PFSK-1 (cell line): ENCODE results near the gene DAZAP2.

ENCODE experiments used
- FOXP2 ChIP-seq: optimal IDR thresholded peaks from 2 replicates; pipeline ENCODE3; 2011; ENCODE audit warnings: borderline replicate concordance, control low read depth, inconsistent platforms; ENCODE audit not compliant: insufficient read depth; ENCODE audit errors: extremely low read length, extremely low read depth
- POLR2AphosphoS5 ChIP-seq: IDR thresholded peaks from 2 replicates; pipeline ENCODE4 v1.6.1; 2012; ENCODE audit warnings: low read depth, mild to moderate bottlenecking, control low read depth, low read length, moderate library complexity
- SIN3A ChIP-seq: IDR thresholded peaks from 2 replicates; pipeline ENCODE4 v1.6.1; 2012; ENCODE audit warnings: mild to moderate bottlenecking, low read length, moderate library complexity, borderline replicate concordance; ENCODE audit not compliant: insufficient read depth
- TAF1 ChIP-seq: IDR thresholded peaks from 2 replicates; pipeline ENCODE4 v1.6.1; 2012; ENCODE audit warnings: low read length, control low read depth, borderline replicate concordance; ENCODE audit not compliant: insufficient read depth
- TF ChIP-seq, protein P1 (sequence below), 2 experiments: IDR thresholded peaks; 2 replicates each; pipeline versions ENCODE4 v1.6.1 to v1.8.0; 2011 to 2012; ENCODE audit warnings: low read depth in 2 of 2, low read length in 2 of 2, control low read depth in 1 of 2, inconsistent platforms in 1 of 2, mild to moderate bottlenecking in 1 of 2, moderate library complexity in 1 of 2; ENCODE audit not compliant: insufficient read depth in 1 of 2

Gene DAZAP2

DNA sequence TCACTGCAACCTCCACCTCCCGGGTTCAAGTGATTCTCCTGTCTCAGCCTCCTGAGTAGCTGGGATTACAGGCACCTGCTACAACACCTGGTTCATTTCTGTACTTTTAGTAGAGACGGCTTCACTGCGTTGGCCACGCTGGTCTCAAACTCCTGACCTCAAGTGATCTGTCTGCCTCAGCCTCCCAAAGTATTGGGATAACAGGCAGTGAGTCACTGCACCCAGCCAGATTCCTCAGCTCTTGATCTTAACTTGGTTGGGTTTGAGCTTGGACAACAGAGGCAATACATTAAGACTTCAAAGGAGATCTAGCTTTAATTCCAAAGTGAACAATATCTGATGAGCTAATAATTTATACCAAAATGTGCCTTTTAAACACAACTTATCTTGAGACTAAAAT, 5.6 kb downstream of the DAZAP2 start:
- TF ChIP-seq TAF1 (no peak), POLR2AphosphoS5 (no peak), FOXP2 (no peak), SIN3A (no peak)
- TF ChIP-seq, protein P1, sequence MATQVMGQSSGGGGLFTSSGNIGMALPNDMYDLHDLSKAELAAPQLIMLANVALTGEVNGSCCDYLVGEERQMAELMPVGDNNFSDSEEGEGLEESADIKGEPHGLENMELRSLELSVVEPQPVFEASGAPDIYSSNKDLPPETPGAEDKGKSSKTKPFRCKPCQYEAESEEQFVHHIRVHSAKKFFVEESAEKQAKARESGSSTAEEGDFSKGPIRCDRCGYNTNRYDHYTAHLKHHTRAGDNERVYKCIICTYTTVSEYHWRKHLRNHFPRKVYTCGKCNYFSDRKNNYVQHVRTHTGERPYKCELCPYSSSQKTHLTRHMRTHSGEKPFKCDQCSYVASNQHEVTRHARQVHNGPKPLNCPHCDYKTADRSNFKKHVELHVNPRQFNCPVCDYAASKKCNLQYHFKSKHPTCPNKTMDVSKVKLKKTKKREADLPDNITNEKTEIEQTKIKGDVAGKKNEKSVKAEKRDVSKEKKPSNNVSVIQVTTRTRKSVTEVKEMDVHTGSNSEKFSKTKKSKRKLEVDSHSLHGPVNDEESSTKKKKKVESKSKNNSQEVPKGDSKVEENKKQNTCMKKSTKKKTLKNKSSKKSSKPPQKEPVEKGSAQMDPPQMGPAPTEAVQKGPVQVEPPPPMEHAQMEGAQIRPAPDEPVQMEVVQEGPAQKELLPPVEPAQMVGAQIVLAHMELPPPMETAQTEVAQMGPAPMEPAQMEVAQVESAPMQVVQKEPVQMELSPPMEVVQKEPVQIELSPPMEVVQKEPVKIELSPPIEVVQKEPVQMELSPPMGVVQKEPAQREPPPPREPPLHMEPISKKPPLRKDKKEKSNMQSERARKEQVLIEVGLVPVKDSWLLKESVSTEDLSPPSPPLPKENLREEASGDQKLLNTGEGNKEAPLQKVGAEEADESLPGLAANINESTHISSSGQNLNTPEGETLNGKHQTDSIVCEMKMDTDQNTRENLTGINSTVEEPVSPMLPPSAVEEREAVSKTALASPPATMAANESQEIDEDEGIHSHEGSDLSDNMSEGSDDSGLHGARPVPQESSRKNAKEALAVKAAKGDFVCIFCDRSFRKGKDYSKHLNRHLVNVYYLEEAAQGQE (IDR thresholded peaks at IDR 0.05; ENCODE audit: insufficient read depth in 1 of 2, low read depth in 2 of 2, low read length in 2 of 2): no peak

DNA sequence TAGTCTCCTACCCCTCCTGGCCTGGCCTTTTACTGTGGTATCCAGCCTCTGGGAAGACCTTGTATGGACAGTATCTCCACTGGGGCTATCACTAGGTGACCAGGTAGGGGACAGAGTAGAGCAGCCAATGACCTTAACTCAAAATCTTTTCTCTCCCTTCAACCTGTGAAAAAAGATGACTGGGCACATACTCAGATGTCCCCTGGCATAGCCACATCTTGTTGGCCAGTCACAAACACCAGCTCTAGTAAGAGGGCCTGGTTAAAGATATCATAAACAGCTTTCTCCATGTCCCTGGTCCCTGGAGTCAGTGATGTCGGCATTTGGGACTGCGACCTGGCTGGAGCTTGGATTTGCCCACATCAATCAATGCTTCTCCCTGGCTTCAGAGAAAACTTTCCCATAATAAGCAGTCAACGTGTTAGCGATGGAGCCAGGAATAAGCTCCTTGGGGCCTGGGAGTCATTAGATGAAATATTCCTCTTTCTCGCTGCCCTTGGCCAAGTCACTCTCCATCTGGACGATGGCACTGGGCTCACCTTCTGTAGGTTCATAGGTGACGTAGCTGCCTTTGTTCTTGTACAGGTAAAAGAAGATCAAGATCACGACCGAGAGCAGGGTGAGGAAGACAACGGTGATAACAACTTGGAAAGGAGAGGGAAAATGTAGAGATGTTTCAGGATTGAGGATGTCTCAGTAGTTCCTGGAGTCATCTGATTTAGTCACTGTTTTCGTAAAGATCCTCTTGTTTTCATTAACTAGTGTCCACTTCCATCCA, 7.0 kb downstream of the DAZAP2 start:
- TF ChIP-seq, protein P1 (IDR thresholded peaks at IDR 0.05; ENCODE audit: insufficient read depth in 1 of 2, low read depth in 2 of 2, low read length in 2 of 2): no peak
- TF ChIP-seq SIN3A: no peak
- no peak for TF ChIP-seq POLR2AphosphoS5
- no peak for TF ChIP-seq FOXP2
- TF ChIP-seq TAF1: no peak

DNA sequence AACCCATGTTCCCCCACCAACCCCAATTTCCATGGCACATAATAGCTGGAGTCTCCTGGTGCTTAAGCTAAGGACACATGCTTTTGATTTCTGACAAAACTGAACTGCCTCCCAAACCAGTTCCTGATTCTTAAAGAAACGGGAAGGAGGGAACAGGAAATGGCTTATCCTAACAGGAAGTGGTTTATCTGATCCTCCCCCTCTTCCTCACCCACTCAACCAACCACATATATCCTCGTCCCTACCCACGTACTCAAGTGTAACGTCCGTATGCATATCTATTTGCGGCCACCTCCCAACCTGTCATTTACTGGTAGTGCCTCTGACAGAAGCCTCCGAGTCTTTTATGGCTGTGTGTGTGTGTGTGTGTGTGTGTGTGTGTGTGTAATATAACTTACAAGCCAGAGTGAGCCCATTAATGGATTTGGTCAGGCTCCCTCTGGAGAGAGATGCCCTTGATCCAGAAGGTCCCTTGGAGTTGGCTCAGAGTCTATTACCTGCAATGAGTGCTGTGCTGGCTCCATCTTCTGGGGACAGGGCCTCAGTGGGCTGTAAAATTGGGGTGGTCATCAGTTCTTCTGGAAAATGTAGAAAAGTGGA, 7.7 kb downstream of the DAZAP2 start:
- TF ChIP-seq POLR2AphosphoS5 (peak; percentile 60; the same call in 1 of the 2 replicates), TAF1 (no peak)

DNA sequence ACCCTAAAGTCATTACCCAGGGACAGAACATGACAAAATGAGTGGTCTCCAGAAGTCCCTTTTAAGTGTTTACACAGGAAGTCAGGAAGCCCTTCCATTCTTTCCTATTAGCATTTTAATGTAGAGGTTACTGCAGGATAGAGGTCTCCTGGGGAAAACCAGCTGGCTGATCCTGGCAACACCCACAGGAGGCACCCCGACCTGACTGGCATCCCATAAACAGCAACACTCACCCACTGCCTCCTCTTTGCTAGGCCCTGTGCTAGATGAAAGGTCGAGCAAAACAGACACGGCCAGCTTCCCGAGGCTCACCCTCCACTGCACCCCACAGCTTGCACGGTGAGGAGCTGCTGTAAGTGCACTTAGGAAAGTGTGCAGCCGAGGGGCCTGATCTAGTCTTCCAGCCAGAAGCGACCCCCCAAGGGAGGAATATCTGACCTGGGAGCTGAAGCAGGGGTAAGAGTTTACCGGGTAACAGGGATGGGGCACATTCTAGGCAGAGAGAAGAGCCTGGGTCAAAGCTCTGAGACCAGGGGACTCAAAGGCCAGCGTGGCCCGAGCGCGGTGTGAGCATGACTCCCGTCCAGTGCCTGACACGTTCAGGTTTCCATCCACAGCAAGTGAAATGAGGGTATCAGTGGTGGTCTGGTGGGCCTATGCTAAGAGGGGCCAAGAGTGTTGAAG, 9.0 kb downstream of the DAZAP2 start:
- TF ChIP-seq, protein P1 (IDR thresholded peaks at IDR 0.05; ENCODE audit: insufficient read depth in 1 of 2, low read depth in 2 of 2, low read length in 2 of 2): no peak
- TF ChIP-seq POLR2AphosphoS5 (no peak), TAF1 (no peak)

DNA sequence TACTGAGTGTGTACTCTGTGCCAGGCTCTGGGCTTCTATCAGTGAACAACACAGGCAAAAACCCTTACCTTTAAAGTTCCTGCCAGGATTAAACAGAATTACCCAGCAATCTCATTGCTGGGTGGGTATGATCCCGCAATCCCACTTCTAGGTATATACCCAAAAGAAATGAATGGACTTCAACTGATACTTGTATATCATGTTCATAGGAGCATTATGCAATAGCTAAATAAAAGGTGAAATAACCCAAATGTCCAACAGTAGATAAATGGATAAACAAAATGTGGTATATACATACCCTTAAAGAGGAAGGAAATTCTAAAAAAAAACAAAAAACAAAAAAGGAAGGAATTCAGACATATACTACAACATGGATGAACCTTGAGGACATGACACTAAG, 14.7 kb downstream of the DAZAP2 start:
- TF ChIP-seq TAF1 (no peak), SIN3A (no peak), POLR2AphosphoS5 (no peak), FOXP2 (no peak)
- TF ChIP-seq, protein P1 (IDR thresholded peaks at IDR 0.05; ENCODE audit: insufficient read depth in 1 of 2, low read depth in 2 of 2, low read length in 2 of 2): no peak
